Type B pancreatic cell (in vitro differentiated cells): Measurements from ENCODE around the gene MDM2. TPM values are rescaled to one million over a fixed set of nuclear protein-coding genes. Genes with fewer than 3 reads are reported as not detected.
"Not testable (repeated sequence)": the region's sequence is repeated elsewhere in the genome, so short reads cannot be mapped to it uniquely, and the experiment has no call there.

Experiments
- DNase-seq: peaks from one replicate; pipeline ENCODE4 v3.0.0; 2021; ENCODE audit warnings: mixed read lengths; ENCODE audit not compliant: unreplicated experiment; ENCODE audit errors: extremely low spot score
- H3K27ac Mint-ChIP-seq: 2 replicates; pipeline ENCODE4 v1.8.0; 2021; ENCODE audit warnings: mild to moderate bottlenecking, mixed read lengths
- H3K27me3 Mint-ChIP-seq: 2 replicates; pipeline ENCODE4 v1.8.0; 2021; ENCODE audit warnings: mixed read lengths
- H3K36me3 Mint-ChIP-seq: 2 replicates; pipeline ENCODE4 v1.8.0; 2021; ENCODE audit warnings: mixed read lengths
- H3K4me1 Mint-ChIP-seq: one replicate; pipeline ENCODE4 v1.8.0; 2021; ENCODE audit warnings: mixed read lengths; ENCODE audit not compliant: unreplicated experiment
- H3K4me3 Mint-ChIP-seq: 2 replicates; pipeline ENCODE4 v1.8.0; 2021; ENCODE audit warnings: mild to moderate bottlenecking, mixed read lengths
- H3K9me3 Mint-ChIP-seq: 2 replicates; pipeline ENCODE4 v1.8.0; 2021; ENCODE audit warnings: mixed read lengths
- total RNA-seq: library from RNA; stranded (reverse); gene quantifications from 2 replicates; pipeline ENCODE4 v1.2.1, GENCODE V29; 2021; ENCODE audit warnings: low replicate concordance
- TF ChIP-seq, protein P1 (sequence below): fragments of 200-600 bp; sonication (generic); conservative IDR thresholded peaks from 2 replicates; pipeline ENCODE4 v1.5.0; 2021; ENCODE audit warnings: antibody characterized with exemption, mild to moderate bottlenecking

The MDM2 gene
- total RNA-seq, 1 donor from 2014 or later: 162 TPM

DNA sequence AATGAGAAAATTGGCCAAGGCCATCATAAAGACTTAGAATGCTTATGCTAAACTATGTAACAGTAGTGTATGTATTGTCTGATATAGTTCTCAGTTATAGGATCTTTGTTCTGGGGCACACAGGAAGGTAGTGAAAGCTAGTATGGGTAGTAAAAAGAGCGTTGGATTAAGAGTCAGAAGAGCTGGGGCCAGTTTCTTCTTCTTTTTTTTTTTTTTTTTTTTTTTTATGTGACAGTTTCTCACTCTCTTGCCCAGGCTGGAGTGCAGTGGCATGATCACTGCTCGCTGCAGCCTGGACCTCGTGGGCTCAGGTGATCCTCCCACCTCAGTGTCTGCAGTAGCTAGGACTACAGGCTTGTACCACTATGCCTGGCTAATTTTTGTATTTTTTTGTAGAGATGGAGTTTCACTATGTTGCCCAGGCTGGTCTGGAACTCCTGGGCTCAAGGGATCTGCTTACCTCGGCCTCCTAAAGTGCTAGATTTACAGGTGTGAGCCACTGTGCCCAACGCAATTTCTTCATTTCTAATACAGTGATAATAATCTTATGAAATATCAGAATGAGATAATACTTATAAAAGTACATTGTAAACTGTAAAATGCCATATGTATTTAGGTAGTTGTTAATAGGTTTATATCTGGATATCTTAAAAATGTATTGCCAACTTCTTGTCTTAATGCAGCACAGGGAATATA is 7.4 kb downstream of the MDM2 start:
- H3K27ac Mint-ChIP-seq: peak overlapping the region; percentile 25

DNA sequence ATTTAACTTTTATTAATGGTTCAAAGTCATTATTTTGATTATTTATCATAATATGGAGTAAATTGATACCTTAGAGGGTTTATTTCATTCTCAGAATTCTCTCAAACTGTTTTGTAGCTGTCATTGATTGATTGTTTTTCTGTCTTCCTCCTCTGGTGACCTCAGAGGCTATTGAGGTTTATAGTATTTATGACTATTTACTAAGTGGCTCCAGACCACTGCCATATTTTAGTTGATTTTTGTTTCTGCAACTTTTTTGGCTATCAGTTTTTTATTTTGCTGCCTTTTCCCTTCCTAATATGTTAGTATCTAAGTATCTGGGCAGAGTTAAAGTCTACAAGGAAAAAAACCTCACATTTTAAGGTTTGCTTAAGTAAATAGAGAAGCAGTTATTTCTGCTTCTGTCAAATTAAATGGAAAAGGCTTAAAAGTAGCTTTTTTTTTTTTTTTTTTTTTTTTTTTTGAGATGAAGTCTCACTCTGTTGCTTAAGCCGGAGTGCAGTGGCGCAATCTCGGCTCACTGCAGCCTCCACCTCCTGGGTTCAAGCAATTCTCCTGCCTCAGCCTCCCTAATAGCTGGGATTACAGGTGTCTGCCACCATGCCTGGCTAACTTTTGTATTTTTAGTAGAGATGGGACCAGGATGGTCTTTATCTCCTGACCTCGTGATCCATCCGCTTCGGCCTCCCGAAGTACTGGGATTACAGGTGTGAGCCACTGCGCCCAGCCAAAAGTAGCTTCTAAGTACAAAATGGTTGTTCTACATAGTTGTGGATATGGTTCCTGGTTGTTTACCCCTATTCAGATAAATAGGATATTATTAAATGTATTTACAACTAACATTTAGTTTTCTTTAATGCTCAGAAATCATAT is 8.2 kb downstream of the MDM2 start:
- H3K4me3 Mint-ChIP-seq: no peak overlapping the region
- peaks cover 39% of the 10 kb centered on the region for H3K36me3 Mint-ChIP-seq
- H3K9me3 Mint-ChIP-seq: no peaks in the 10 kb centered on the region
- no peak for DNase-seq
- peak overlapping the region; percentile 43 for H3K27ac Mint-ChIP-seq
- H3K4me1 Mint-ChIP-seq: peaks cover 16% of the 10 kb centered on the region
- TF ChIP-seq, protein P1, sequence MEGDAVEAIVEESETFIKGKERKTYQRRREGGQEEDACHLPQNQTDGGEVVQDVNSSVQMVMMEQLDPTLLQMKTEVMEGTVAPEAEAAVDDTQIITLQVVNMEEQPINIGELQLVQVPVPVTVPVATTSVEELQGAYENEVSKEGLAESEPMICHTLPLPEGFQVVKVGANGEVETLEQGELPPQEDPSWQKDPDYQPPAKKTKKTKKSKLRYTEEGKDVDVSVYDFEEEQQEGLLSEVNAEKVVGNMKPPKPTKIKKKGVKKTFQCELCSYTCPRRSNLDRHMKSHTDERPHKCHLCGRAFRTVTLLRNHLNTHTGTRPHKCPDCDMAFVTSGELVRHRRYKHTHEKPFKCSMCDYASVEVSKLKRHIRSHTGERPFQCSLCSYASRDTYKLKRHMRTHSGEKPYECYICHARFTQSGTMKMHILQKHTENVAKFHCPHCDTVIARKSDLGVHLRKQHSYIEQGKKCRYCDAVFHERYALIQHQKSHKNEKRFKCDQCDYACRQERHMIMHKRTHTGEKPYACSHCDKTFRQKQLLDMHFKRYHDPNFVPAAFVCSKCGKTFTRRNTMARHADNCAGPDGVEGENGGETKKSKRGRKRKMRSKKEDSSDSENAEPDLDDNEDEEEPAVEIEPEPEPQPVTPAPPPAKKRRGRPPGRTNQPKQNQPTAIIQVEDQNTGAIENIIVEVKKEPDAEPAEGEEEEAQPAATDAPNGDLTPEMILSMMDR: no peak
- no peaks in the 10 kb centered on the region for H3K27me3 Mint-ChIP-seq

More for the DNA sequence above, 7.4 kb downstream of the MDM2 start:
- DNase-seq: no peak
- Mint-ChIP-seq H3K27me3 (no peaks in the 10 kb centered on the region), H3K36me3 (peaks cover 39% of the 10 kb centered on the region), H3K4me3 (peak overlapping the region; percentile 2), H3K9me3 (no peaks in the 10 kb centered on the region), H3K4me1 (peaks cover 19% of the 10 kb centered on the region)
- TF ChIP-seq, protein P1: no peak

DNA sequence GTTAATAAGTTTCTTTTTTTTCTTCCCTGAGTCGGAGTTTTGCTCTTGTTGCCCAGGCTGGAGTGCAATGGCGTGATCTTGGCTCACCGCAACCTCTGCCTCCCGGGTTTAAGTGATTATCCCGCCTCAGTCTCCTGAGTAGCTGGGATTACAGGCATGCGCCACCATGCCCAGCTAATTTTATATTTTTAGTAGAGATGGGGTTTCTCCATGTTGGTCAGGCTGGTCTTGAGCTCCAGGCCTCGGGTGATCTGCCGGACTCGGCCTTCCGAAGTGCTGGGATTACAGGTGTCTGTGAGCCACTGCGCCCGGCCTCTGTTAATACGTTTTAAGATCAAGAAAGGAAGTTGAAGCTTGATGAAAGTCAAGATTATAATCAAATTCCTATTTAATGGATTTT is 11.5 kb downstream of the MDM2 start:
- Mint-ChIP-seq H3K27ac (peak overlapping the region; percentile 66), H3K36me3 (peaks cover 47% of the 10 kb centered on the region)
- not testable (repeated sequence) for DNase-seq, H3K4me3 Mint-ChIP-seq, H3K27me3 Mint-ChIP-seq, H3K4me1 Mint-ChIP-seq, H3K9me3 Mint-ChIP-seq

DNA sequence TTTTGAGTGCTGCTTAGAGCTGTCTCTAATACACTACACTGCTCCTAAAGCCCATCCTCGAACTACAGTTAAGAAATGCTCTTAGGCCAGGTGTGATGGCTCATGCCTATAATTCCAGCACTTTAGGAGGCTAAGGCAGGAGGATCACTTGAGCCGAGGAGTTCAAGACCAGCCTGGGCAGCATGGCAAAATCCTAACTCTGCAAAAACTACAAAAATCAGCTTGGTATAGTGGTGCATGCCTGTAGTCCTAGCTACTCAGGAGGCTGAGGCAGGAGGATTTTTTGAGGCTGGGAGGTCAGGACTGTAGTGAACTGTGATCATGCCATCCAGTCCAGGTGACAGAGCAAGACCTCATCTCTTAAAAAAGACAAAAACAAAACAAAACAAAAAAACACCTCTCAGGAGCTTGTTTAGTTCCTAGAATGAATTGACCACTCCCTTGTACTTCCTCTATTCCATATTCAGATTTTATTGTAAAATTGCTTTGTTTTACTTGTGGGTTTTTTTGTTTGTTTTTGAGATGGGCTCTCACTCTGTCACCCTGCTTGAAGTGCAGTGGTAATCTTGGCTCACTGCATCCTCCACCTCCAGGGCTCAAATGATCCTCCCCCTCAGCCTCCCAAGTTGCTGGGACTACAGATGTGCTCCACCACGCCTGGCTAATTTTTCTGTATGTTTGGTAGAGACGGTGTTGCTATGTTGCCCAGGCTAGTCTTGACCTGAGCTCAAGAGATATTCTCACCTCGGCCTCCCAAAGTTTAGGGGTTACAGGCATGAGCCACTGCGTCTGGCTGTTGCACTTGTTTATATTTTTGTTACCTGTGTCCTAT is 13.6 kb downstream of the MDM2 start:
- Mint-ChIP-seq H3K27ac (peak overlapping the region; percentile 73), H3K4me1 (no peaks in the 10 kb centered on the region), H3K27me3 (no peaks in the 10 kb centered on the region), H3K4me3 (peak overlapping the region; percentile 28), H3K36me3 (peaks cover 47% of the 10 kb centered on the region), H3K9me3 (no peaks in the 10 kb centered on the region)
- no peak for DNase-seq
- TF ChIP-seq, protein P1: no peak

DNA sequence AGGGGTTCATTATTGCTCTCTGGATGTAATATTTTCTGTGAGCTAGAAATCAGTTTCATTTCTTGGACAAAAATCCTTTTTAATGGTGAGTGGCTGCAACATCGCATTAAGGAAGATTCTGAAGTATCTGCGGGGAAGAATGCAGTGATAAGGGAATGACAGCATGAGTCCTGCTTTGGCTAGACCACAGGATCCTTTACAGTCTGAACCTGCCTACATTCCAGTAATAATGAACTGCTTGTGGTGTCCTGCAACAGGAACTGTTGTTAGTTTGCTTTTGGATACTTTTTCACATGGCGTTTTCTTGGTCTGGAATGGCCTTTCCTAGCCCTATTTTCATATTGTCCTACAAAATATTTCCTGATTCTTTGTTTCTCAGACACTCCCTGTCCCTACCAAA is 15.7 kb downstream of the MDM2 start:
- peak overlapping the region; percentile 24 for H3K27ac Mint-ChIP-seq
- no peaks in the 10 kb centered on the region for H3K9me3 Mint-ChIP-seq
- peaks cover 46% of the 10 kb centered on the region for H3K36me3 Mint-ChIP-seq
- H3K27me3 Mint-ChIP-seq: no peaks in the 10 kb centered on the region
- H3K4me3 Mint-ChIP-seq: no peak overlapping the region
- H3K4me1 Mint-ChIP-seq: no peaks in the 10 kb centered on the region
- DNase-seq: no peak
- TF ChIP-seq, protein P1: no peak
